Measurements from ENCODE around the gene CUX1.
A peak's percentile ranks its signal among the peaks of the same experiment; 100 is the strongest.
"Not testable (repeated sequence)": the region's sequence is repeated elsewhere in the genome, so short reads cannot be mapped to it uniquely, and the experiment has no call there.

Gene CUX1

DNA sequence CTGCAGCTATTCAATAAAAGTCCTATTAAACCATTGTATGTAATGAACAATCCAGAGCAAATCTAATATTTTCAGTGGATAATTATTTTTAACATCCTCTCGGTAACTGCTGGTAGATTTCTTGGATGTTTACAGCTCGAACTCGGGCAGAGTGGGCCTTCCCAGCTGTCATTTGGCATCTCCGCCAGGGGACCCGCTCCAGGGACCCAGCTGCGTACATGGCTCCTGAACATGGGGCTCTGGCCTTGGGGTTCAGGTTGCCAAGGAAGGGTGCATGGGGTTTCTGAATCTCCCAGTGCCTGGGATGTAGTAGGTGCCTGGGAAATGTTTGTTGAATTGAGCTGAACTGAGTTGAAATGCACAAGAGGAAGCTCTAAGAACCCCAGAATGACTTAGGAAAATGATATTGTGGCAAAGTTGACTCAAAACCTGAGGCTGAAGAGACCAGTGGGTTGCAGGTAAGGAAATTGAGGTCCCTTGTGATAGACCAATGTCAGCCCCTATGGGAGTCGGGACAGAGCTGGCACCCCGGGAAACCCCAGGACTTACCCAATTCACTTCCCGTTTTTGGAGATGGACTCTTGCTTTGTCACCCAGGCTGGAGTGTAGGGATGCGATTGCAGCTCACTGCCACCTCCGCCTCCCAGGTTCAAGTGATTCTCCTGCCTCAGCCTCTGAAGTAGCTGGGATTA, 228.4 kb downstream of the CUX1 start:
- Mint-ChIP-seq H3K27me3 (ENCODE audit: low read depth, poor library complexity) (no peaks in the 10 kb centered on the region), H3K27ac (peak overlapping the region; percentile 32), H3K36me3 (ENCODE audit: low read depth) (peaks cover 5% of the 10 kb centered on the region), H3K4me1 (peaks cover 28% of the 10 kb centered on the region), H3K4me3 (no peak overlapping the region), H3K9me3 (no peaks in the 10 kb centered on the region)
- DNase-seq = no peak
- TF ChIP-seq, protein P1, sequence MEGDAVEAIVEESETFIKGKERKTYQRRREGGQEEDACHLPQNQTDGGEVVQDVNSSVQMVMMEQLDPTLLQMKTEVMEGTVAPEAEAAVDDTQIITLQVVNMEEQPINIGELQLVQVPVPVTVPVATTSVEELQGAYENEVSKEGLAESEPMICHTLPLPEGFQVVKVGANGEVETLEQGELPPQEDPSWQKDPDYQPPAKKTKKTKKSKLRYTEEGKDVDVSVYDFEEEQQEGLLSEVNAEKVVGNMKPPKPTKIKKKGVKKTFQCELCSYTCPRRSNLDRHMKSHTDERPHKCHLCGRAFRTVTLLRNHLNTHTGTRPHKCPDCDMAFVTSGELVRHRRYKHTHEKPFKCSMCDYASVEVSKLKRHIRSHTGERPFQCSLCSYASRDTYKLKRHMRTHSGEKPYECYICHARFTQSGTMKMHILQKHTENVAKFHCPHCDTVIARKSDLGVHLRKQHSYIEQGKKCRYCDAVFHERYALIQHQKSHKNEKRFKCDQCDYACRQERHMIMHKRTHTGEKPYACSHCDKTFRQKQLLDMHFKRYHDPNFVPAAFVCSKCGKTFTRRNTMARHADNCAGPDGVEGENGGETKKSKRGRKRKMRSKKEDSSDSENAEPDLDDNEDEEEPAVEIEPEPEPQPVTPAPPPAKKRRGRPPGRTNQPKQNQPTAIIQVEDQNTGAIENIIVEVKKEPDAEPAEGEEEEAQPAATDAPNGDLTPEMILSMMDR (IDR thresholded peaks at IDR 0.05) = no peak

DNA sequence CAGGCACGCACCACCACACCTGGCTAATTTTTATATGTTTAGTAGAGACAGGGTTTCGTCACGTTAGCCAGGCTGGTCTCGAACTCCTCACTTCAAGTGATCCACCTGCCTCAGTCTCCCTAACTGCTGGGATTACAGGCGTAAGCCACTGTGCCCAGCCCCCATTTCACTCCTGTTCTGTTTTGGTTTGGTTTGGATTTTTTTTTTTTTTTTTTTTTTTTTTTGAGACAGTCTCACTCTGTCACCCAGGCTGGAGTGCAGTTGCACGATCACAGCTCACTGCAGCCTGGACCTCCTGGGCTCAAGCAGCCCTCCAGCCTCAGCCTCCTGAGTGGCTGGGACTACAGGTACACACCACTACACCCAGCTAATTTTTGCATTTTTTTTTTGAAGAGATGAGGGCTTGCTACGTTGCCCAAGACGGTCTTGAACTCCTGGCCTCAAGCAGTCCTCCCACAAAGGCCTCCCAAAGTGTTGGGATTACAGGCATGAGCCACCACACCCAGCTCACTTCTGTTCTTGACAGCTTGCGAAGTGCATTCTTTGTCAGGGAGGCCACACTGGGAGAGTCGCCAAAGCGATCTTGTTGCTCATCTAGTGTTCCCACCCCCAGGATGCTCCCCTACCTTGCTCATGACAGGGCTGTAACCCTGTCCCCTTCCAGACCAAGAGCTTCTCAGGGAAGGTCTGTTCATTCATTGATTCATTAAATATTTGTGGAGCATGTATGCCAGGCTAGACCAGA, 229.1 kb downstream of the CUX1 start:
- H3K27ac Mint-ChIP-seq = no peak overlapping the region
- no peaks in the 10 kb centered on the region for H3K27me3 Mint-ChIP-seq (ENCODE audit: low read depth, poor library complexity)
- H3K36me3 Mint-ChIP-seq (ENCODE audit: low read depth) = peaks cover 9% of the 10 kb centered on the region
- TF ChIP-seq, protein P1 (IDR thresholded peaks at IDR 0.05) = no peak
- no peak for DNase-seq
- H3K4me1 Mint-ChIP-seq = peaks cover 33% of the 10 kb centered on the region
- H3K4me3 Mint-ChIP-seq = no peak overlapping the region
- no peaks in the 10 kb centered on the region for H3K9me3 Mint-ChIP-seq

DNA sequence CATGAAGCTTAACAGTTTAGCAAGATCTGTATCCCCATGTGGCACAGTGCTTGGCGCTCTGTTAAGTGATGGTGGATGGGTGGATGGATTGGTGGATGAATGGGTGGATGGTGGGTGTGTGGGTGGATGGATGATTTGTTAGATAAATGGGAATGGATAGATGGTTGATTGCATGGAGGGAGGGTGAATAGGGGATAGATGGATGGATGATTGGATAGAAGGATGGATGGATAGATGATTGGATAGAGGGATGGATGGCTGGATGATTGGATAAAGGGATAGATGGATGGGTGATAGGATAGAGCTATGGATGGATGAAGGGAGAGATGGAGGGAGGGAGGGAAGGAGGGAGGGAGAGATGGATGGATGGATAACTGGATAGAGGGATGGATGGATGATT, 229.7 kb downstream of the CUX1 start:
- H3K9me3 Mint-ChIP-seq = peaks cover 2% of the 10 kb centered on the region
- peaks cover 33% of the 10 kb centered on the region for H3K4me1 Mint-ChIP-seq
- no peak overlapping the region for H3K27ac Mint-ChIP-seq
- no peak for DNase-seq
- H3K4me3 Mint-ChIP-seq = no peak overlapping the region
- H3K27me3 Mint-ChIP-seq (ENCODE audit: low read depth, poor library complexity) = no peaks in the 10 kb centered on the region
- peaks cover 14% of the 10 kb centered on the region for H3K36me3 Mint-ChIP-seq (ENCODE audit: low read depth)
- TF ChIP-seq, protein P1 (IDR thresholded peaks at IDR 0.05) = no peak

DNA sequence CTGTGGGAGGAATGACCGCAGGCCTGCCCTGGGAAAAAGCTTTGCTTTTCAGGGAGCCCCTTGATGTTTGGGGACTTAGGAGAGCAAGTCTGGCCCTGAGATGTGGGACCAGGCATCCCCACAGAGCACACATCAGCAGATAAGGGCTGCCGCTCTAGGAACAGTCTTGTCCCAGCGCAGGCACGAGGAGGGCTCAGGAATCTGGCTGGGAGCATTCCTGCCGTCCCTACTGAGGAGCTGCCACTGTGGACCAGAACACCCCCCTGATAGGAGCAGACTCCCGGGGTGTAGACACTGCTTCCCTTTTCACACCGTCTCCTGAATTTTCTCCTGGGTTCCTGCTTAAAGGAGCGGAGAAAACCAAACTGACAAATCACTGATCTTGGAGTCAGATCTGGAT, 232.3 kb downstream of the CUX1 start:
- TF ChIP-seq, protein P1 (IDR thresholded peaks at IDR 0.05) = no peak
- Mint-ChIP-seq H3K9me3 (peaks cover 28% of the 10 kb centered on the region), H3K4me1 (peaks cover 28% of the 10 kb centered on the region), H3K27me3 (ENCODE audit: low read depth, poor library complexity) (no peaks in the 10 kb centered on the region), H3K27ac (no peak overlapping the region), H3K36me3 (ENCODE audit: low read depth) (peaks cover 40% of the 10 kb centered on the region), H3K4me3 (no peak overlapping the region)
- DNase-seq = no peak

GRCh38 chr7:102050864-102051460, 233.5 kb downstream of the CUX1 start:
- H3K4me1 Mint-ChIP-seq = peaks cover 23% of the 10 kb centered on the region
- H3K36me3 Mint-ChIP-seq (ENCODE audit: low read depth) = peaks cover 52% of the 10 kb centered on the region
- TF ChIP-seq, protein P1 (IDR thresholded peaks at IDR 0.05) = no peak
- no peaks in the 10 kb centered on the region for H3K27me3 Mint-ChIP-seq (ENCODE audit: low read depth, poor library complexity)
- peak overlapping the region; percentile 96 for H3K27ac Mint-ChIP-seq
- H3K4me3 Mint-ChIP-seq = no peak overlapping the region
- H3K9me3 Mint-ChIP-seq = peaks cover 40% of the 10 kb centered on the region
- DNase-seq = no peak

GRCh38 chr7:102051736-102052135, 234.3 kb downstream of the CUX1 start:
- not testable (repeated sequence) for DNase-seq; H3K4me3 Mint-ChIP-seq; H3K27me3 Mint-ChIP-seq (ENCODE audit: low read depth, poor library complexity)
- H3K4me1 Mint-ChIP-seq = peaks cover 23% of the 10 kb centered on the region
- peaks cover 58% of the 10 kb centered on the region for H3K36me3 Mint-ChIP-seq (ENCODE audit: low read depth)
- peaks cover 47% of the 10 kb centered on the region for H3K9me3 Mint-ChIP-seq
- H3K27ac Mint-ChIP-seq = peak overlapping the region; percentile 19
